Liver (tissue), 9 donors: Measurements from ENCODE around the gene NFIA. TPM values are rescaled to one million over a fixed set of nuclear protein-coding genes. Genes with fewer than 3 reads are reported as not detected.

ENCODE experiments used
- DNase-seq: peaks from one replicate; pipeline ENCODE4 v3.0.0-alpha.2; 2017; ENCODE audit warnings: low spot score
- H3K27ac ChIP-seq, 2 donors: one replicate each; pipeline ENCODE4 v1.7.0; 2013; ENCODE audit warnings: inconsistent platforms in 2 of 2, low read length in 2 of 2, control low read depth in 1 of 2, low read depth in 1 of 2, mild to moderate bottlenecking in 1 of 2
- H3K27me3 ChIP-seq, 4 donors: one replicate each; pipeline versions ENCODE4 v1.6.1 to v1.7.0; 2013; ENCODE audit warnings: low read length in 3 of 4, inconsistent platforms in 1 of 4, mild to moderate bottlenecking in 1 of 4, moderate library complexity in 1 of 4; ENCODE audit not compliant: control insufficient read depth in 4 of 4, insufficient read depth in 4 of 4
- H3K36me3 ChIP-seq, 4 donors: one replicate each; pipeline versions ENCODE4 v1.6.1 to v1.7.0; 2013; ENCODE audit warnings: low read length in 3 of 4, mild to moderate bottlenecking in 3 of 4, low read depth in 1 of 4, moderate library complexity in 1 of 4; ENCODE audit not compliant: control insufficient read depth in 4 of 4, insufficient read depth in 3 of 4
- H3K4me1 ChIP-seq, 4 donors: one replicate each; pipeline versions ENCODE4 v1.6.1 to v1.7.0; 2013; ENCODE audit warnings: low read length in 3 of 4, mild to moderate bottlenecking in 3 of 4, moderate library complexity in 1 of 4; ENCODE audit not compliant: control insufficient read depth in 4 of 4, insufficient read depth in 4 of 4
- H3K4me3 ChIP-seq, 3 donors: one replicate each; pipeline versions ENCODE4 v1.6.1 to v1.7.0; 2013; ENCODE audit warnings: low read length in 3 of 3, control low read depth in 1 of 3, low read depth in 1 of 3, mild to moderate bottlenecking in 1 of 3
- H3K9ac ChIP-seq, 2 donors: one replicate each; pipeline ENCODE4 v1.7.0; 2013; ENCODE audit warnings: low read length in 2 of 2, mild to moderate bottlenecking in 2 of 2, moderate library complexity in 2 of 2, control low read depth in 1 of 2, low read depth in 1 of 2
- H3K9me3 ChIP-seq, 4 donors: one replicate each; pipeline versions ENCODE4 v1.6.1 to v1.7.0; 2013; ENCODE audit warnings: low read length in 3 of 4; ENCODE audit not compliant: control insufficient read depth in 4 of 4
- EGR1 ChIP-seq, 2 donors: IDR thresholded peaks; 2 replicates each; pipeline ENCODE4 v1.6.1; 2016 to 2018; ENCODE audit warnings: antibody characterized with exemption in 2 of 2, low read depth in 2 of 2
- FOXA1 ChIP-seq: IDR thresholded peaks from 2 replicates; pipeline ENCODE4 v1.6.1; 2016; ENCODE audit warnings: antibody characterized with exemption
- FOXA2 ChIP-seq: IDR thresholded peaks from 2 replicates; pipeline ENCODE4 v1.6.1; 2016; ENCODE audit warnings: antibody characterized with exemption
- GABPA ChIP-seq, 2 donors: IDR thresholded peaks in 1 of 2; conservative IDR thresholded peaks in 1 of 2; 2 replicates each; pipeline ENCODE4 v1.6.1; 2016; ENCODE audit warnings: antibody characterized with exemption in 2 of 2, mild to moderate bottlenecking in 1 of 2, moderate library complexity in 1 of 2
- HNF4A ChIP-seq, 2 donors: conservative IDR thresholded peaks; 2 replicates each; pipeline ENCODE4 v1.6.1; 2016; ENCODE audit warnings: antibody characterized with exemption in 2 of 2, mild to moderate bottlenecking in 2 of 2
- HNF4G ChIP-seq: IDR thresholded peaks from 2 replicates; pipeline ENCODE4 v1.6.1; 2016; ENCODE audit warnings: antibody characterized with exemption
- JUND ChIP-seq, 2 donors: IDR thresholded peaks; 2 replicates each; pipeline ENCODE4 v1.6.1; 2016; ENCODE audit warnings: antibody characterized with exemption in 2 of 2
- MAX ChIP-seq: IDR thresholded peaks from 2 replicates; pipeline ENCODE4 v1.6.1; 2016; ENCODE audit warnings: antibody characterized with exemption
- NR2F2 ChIP-seq: IDR thresholded peaks from 2 replicates; pipeline ENCODE4 v1.6.1; 2016; ENCODE audit warnings: antibody characterized with exemption
- RAD21 ChIP-seq, 2 donors: IDR thresholded peaks; 2 replicates each; pipeline ENCODE4 v1.6.1; 2016; ENCODE audit warnings: antibody characterized with exemption in 2 of 2, mild to moderate bottlenecking in 2 of 2
- RXRA ChIP-seq, 2 donors: IDR thresholded peaks; 2 replicates each; pipeline ENCODE4 v1.6.1; 2017 to 2018; ENCODE audit warnings: antibody characterized with exemption in 2 of 2, mild to moderate bottlenecking in 1 of 2
- SP1 ChIP-seq: IDR thresholded peaks from 2 replicates; pipeline ENCODE4 v1.6.1; 2018; ENCODE audit warnings: antibody characterized with exemption, mild to moderate bottlenecking
- TAF1 ChIP-seq: conservative IDR thresholded peaks from 2 replicates; pipeline ENCODE4 v1.6.1; 2016; ENCODE audit warnings: antibody characterized with exemption, mild to moderate bottlenecking
- YY1 ChIP-seq: IDR thresholded peaks from 2 replicates; pipeline ENCODE4 v1.6.1; 2016; ENCODE audit warnings: antibody characterized with exemption, mild to moderate bottlenecking
- ZBTB33 ChIP-seq: IDR thresholded peaks from 2 replicates; pipeline ENCODE4 v1.6.1; 2016; ENCODE audit warnings: antibody characterized with exemption
- WGBS: extraction: QIAGEN DNeasy Blood & Tissue Kit; methylation state at CpG from one replicate; pipeline ENCODE4 v1.1.7; 2013; 5-methylcytosine and 5-hydroxymethylcytosine counted together
- polyA plus RNA-seq, 2 donors: library from polyadenylated mRNA; stranded (reverse) in 1 of 2; unstranded in 1 of 2; fragments of 200-250 nt in 1 of 2; fragments of >200 nt in 1 of 2; fragmentation: Nextera tagmentation in 1 of 2; extraction: Ambion mirVana in 1 of 2; gene quantifications; one replicate each; pipeline versions ENCODE4 v1.2.1 to v1.2.3, GENCODE V29; 2013 to 2015
- total RNA-seq, 2 donors: library from RNA; depleted of rRNA; stranded (reverse); fragments of >200 nt; gene quantifications; one replicate each; pipeline ENCODE4 v1.2.3, GENCODE V29; 2014
- TF ChIP-seq, protein P1 (sequence below): IDR thresholded peaks from 2 replicates; pipeline ENCODE4 v1.6.1; 2016; ENCODE audit warnings: antibody characterized with exemption
- TF ChIP-seq, protein P2 (sequence below): fragments of 150-350 bp; IDR thresholded peaks from 2 replicates; pipeline ENCODE4 v1.5.1; 2017; ENCODE audit warnings: improper control_type of control experiment, low read depth, low read length; ENCODE audit not compliant: missing input control
- TF ChIP-seq, protein P3 (sequence below): IDR thresholded peaks from 2 replicates; pipeline ENCODE4 v1.6.1; 2016; ENCODE audit warnings: antibody characterized with exemption, mild to moderate bottlenecking
- donor health status: healthy.
- donor health status: healthy.
- donor health status: healthy.
- donor health status: healthy.
- donor health status: healthy.

Gene NFIA
- total and polyA plus RNA-seq, 4 donors: 6.8 to 53.7 (median 22.2) TPM

DNA sequence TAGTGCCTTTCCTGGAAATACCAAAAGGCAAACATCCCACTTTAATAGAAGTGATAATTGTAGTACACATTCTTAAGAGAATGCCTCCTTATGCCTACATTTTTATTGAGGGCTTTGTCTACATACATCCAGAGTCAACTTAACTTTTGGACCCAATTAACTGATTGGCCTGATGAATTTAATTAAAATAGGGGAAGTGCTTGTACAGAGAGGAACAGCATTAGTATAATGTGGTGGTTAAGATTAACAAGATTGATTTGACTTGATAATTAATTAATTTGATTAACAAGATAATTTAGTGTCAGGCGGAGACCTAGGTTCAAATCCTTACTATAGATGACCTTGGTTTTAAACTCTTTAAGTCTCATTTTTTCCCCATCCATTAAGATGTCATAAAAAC lies 111.4 kb downstream of the NFIA start:
- no peaks in the 10 kb centered on the region for H3K36me3 ChIP-seq
- H3K4me1 ChIP-seq: peaks cover 0 to 8% (median 5%) of the 10 kb centered on the region in 4 donors
- no peak overlapping the region for H3K27ac ChIP-seq
- no peaks in the 10 kb centered on the region for H3K9me3 ChIP-seq
- WGBS: 98% methylated on average over 1 of the region's 1 CpG
- TF ChIP-seq FOXA1 (no peak), RXRA (IDR thresholded peaks at IDR 0.05) (no peak), MAX (no peak)
- H3K9ac ChIP-seq: no peak overlapping the region
- no peak for DNase-seq
- no peaks in the 10 kb centered on the region for H3K27me3 ChIP-seq
- no peak overlapping the region for H3K4me3 ChIP-seq

DNA sequence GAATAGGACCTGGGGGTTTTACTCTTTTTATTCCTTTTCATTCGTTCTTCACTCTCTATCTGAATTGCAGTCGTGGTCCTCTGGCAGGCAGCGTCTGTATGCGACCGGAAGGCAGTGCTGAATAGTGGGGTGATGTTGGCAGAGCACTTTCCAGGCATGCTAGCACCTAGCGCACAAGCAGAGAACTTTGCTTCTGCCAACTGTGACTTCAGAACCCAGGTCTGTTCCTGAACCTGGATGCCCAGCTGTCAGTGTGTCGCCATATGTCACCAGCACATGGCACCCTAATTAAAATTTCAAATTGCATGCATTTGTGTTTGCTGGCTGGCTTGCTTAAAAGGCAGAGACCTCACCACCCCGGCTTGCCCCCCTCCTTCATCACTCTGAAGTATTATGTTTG lies 116.2 kb downstream of the NFIA start:
- no peak overlapping the region for H3K9ac ChIP-seq
- no peak overlapping the region for H3K4me3 ChIP-seq
- H3K9me3 ChIP-seq: no peaks in the 10 kb centered on the region
- WGBS: 95% methylated on average over 8 of the region's 8 CpGs
- TF ChIP-seq, protein P1, sequence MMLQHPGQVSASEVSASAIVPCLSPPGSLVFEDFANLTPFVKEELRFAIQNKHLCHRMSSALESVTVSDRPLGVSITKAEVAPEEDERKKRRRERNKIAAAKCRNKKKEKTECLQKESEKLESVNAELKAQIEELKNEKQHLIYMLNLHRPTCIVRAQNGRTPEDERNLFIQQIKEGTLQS: no peak
- TF ChIP-seq, protein P2, sequence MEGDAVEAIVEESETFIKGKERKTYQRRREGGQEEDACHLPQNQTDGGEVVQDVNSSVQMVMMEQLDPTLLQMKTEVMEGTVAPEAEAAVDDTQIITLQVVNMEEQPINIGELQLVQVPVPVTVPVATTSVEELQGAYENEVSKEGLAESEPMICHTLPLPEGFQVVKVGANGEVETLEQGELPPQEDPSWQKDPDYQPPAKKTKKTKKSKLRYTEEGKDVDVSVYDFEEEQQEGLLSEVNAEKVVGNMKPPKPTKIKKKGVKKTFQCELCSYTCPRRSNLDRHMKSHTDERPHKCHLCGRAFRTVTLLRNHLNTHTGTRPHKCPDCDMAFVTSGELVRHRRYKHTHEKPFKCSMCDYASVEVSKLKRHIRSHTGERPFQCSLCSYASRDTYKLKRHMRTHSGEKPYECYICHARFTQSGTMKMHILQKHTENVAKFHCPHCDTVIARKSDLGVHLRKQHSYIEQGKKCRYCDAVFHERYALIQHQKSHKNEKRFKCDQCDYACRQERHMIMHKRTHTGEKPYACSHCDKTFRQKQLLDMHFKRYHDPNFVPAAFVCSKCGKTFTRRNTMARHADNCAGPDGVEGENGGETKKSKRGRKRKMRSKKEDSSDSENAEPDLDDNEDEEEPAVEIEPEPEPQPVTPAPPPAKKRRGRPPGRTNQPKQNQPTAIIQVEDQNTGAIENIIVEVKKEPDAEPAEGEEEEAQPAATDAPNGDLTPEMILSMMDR: no peak
- TF ChIP-seq TAF1 (no peak), ZBTB33 (no peak), HNF4G (no peak), MAX (no peak), EGR1 (IDR thresholded peaks at IDR 0.05; ENCODE audit: low read depth in 2 of 2) (no peak), NR2F2 (no peak), FOXA2 (no peak), SP1 (no peak), HNF4A (conservative IDR thresholded peaks at IDR 0.05) (no peak), YY1 (no peak), GABPA (IDR thresholded peaks at IDR 0.05 in 1 of 2, conservative IDR thresholded peaks at IDR 0.05 in 1 of 2) (no peak), RXRA (IDR thresholded peaks at IDR 0.05) (no peak), JUND (IDR thresholded peaks at IDR 0.05) (no peak), RAD21 (IDR thresholded peaks at IDR 0.05) (no peak), FOXA1 (no peak)
- TF ChIP-seq, protein P3, sequence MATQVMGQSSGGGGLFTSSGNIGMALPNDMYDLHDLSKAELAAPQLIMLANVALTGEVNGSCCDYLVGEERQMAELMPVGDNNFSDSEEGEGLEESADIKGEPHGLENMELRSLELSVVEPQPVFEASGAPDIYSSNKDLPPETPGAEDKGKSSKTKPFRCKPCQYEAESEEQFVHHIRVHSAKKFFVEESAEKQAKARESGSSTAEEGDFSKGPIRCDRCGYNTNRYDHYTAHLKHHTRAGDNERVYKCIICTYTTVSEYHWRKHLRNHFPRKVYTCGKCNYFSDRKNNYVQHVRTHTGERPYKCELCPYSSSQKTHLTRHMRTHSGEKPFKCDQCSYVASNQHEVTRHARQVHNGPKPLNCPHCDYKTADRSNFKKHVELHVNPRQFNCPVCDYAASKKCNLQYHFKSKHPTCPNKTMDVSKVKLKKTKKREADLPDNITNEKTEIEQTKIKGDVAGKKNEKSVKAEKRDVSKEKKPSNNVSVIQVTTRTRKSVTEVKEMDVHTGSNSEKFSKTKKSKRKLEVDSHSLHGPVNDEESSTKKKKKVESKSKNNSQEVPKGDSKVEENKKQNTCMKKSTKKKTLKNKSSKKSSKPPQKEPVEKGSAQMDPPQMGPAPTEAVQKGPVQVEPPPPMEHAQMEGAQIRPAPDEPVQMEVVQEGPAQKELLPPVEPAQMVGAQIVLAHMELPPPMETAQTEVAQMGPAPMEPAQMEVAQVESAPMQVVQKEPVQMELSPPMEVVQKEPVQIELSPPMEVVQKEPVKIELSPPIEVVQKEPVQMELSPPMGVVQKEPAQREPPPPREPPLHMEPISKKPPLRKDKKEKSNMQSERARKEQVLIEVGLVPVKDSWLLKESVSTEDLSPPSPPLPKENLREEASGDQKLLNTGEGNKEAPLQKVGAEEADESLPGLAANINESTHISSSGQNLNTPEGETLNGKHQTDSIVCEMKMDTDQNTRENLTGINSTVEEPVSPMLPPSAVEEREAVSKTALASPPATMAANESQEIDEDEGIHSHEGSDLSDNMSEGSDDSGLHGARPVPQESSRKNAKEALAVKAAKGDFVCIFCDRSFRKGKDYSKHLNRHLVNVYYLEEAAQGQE: no peak
- no peaks in the 10 kb centered on the region for H3K27me3 ChIP-seq
- no peaks in the 10 kb centered on the region for H3K36me3 ChIP-seq
- DNase-seq: no peak
- H3K27ac ChIP-seq: peak overlapping the region in 1 of 2 donors; percentile 33
- H3K4me1 ChIP-seq: peaks cover 1 to 19% (median 8%) of the 10 kb centered on the region in 4 donors
